Chondrocyte (in vitro differentiated cells): Measurements from ENCODE around the gene GOLGA6C. TPM values are rescaled to one million over a fixed set of nuclear protein-coding genes. Genes with fewer than 3 reads are reported as not detected.
A peak's percentile ranks its signal among the peaks of the same experiment; 100 is the strongest.
"Not testable (repeated sequence)": the region's sequence is repeated elsewhere in the genome, so short reads cannot be mapped to it uniquely, and the experiment has no call there.

ENCODE experiments used
- DNase-seq: peaks from one replicate; pipeline ENCODE4 v3.0.0; 2021; ENCODE audit warnings: mixed read lengths, low spot score
- H3K27ac Mint-ChIP-seq: one replicate; pipeline ENCODE4 v1.8.0; 2021; ENCODE audit warnings: mild to moderate bottlenecking, moderate library complexity, mixed read lengths; ENCODE audit not compliant: unreplicated experiment
- H3K27me3 Mint-ChIP-seq: 2 replicates; pipeline ENCODE4 v1.8.0; 2021; ENCODE audit warnings: low read depth, mixed read lengths
- H3K36me3 Mint-ChIP-seq: 2 replicates; pipeline ENCODE4 v1.8.0; 2021; ENCODE audit warnings: low read depth, mixed read lengths
- H3K4me1 Mint-ChIP-seq: 2 replicates; pipeline ENCODE4 v1.8.0; 2021; ENCODE audit warnings: low read depth, mild to moderate bottlenecking, mixed read lengths
- H3K4me3 Mint-ChIP-seq: one replicate; pipeline ENCODE4 v1.8.0; 2021; ENCODE audit warnings: mild to moderate bottlenecking, moderate library complexity, mixed read lengths; ENCODE audit not compliant: unreplicated experiment
- H3K9me3 Mint-ChIP-seq: 2 replicates; pipeline ENCODE4 v1.8.0; 2021; ENCODE audit warnings: low read depth, mixed read lengths
- CTCF ChIP-seq: fragments of 200-600 bp; sonication (generic); IDR thresholded peaks from 2 replicates; pipeline ENCODE4 v1.5.0; 2021; ENCODE audit warnings: antibody characterized with exemption, mild to moderate bottlenecking, moderate library complexity
- total RNA-seq: library from RNA; stranded (reverse); gene quantifications from 3 replicates; pipeline ENCODE4 v1.2.1, GENCODE V29; 2021

Gene GOLGA6C
- total RNA-seq, 1 donor from 2014 or later = not detected

- Mint-ChIP-seq H3K4me3 (no peak overlapping the region), H3K4me1 (no peaks in the 10 kb centered on the region), H3K27ac (no peak overlapping the region), H3K36me3 (no peaks in the 10 kb centered on the region), H3K9me3 (no peaks in the 10 kb centered on the region), H3K27me3 (peaks cover 21% of the 10 kb centered on the region)
- DNase-seq = peak; percentile 49
- TF ChIP-seq CTCF = no peak
Measured at GRCh38 chr15:75237316-75237982, 20.7 kb upstream of the GOLGA6C start.

- peaks cover 15% of the 10 kb centered on the region for H3K27me3 Mint-ChIP-seq
- H3K36me3 Mint-ChIP-seq = no peaks in the 10 kb centered on the region
- H3K4me3 Mint-ChIP-seq = no peak overlapping the region
- H3K4me1 Mint-ChIP-seq = no peaks in the 10 kb centered on the region
- DNase-seq = no peak
- H3K27ac Mint-ChIP-seq = no peak overlapping the region
- no peak for TF ChIP-seq CTCF
- no peaks in the 10 kb centered on the region for H3K9me3 Mint-ChIP-seq
Measured at GRCh38 chr15:75238150-75238549, 20.0 kb upstream of the GOLGA6C start.

DNA sequence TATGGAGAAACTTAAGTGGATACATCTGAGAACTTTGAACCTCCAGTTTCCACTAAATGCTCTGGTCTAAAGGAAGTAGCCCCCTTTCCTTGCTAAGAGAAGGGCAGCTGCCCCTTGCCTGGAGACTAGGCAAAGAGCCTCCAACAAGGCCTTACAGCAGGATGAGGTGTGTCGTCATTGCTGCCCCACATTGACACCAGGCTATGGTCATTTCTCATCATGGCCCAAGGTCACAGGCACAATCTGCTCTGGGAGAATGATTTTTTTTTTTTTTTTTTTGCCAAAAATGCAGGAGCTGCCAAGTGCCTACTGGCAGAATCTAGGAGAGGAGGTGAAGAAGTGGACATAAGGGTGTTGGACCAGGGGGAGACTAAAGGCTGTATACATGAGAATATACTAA is 12.4 kb upstream of the GOLGA6C start:
- peaks cover 46% of the 10 kb centered on the region for H3K27me3 Mint-ChIP-seq
- not testable (repeated sequence) for H3K4me1 Mint-ChIP-seq, H3K9me3 Mint-ChIP-seq, H3K27ac Mint-ChIP-seq, DNase-seq, H3K4me3 Mint-ChIP-seq, H3K36me3 Mint-ChIP-seq

DNA sequence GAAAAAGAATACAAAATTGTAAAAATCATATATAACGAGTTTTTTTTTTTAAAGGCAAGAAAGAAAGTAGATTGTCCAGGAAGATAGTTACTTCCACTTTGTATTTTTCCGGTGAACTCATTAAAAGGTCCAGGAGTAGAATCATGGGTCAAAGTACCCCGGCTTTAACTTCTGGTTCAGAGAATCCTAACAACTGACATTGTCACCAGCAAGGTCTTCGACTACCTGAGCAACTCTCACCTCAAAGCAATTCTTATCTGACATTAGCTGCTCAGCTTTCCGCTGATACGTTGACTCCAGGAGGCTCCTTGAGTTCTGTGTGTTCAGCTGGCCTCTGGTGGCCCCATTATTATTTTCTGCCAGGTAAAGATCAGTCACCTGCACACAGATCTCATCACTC is 9.1 kb upstream of the GOLGA6C start:
- H3K27ac Mint-ChIP-seq, H3K4me3 Mint-ChIP-seq, H3K9me3 Mint-ChIP-seq, DNase-seq, H3K4me1 Mint-ChIP-seq, H3K36me3 Mint-ChIP-seq: not testable (repeated sequence)
- H3K27me3 Mint-ChIP-seq = peaks cover 56% of the 10 kb centered on the region

- H3K9me3 Mint-ChIP-seq = no peaks in the 10 kb centered on the region
- no peak for TF ChIP-seq CTCF
- no peak for DNase-seq
- no peaks in the 10 kb centered on the region for H3K4me1 Mint-ChIP-seq
- no peak overlapping the region for H3K27ac Mint-ChIP-seq
- peaks cover 56% of the 10 kb centered on the region for H3K27me3 Mint-ChIP-seq
- H3K36me3 Mint-ChIP-seq = no peaks in the 10 kb centered on the region
- H3K4me3 Mint-ChIP-seq = no peak overlapping the region
Measured at GRCh38 chr15:75249726-75250125, 8.4 kb upstream of the GOLGA6C start.

DNA sequence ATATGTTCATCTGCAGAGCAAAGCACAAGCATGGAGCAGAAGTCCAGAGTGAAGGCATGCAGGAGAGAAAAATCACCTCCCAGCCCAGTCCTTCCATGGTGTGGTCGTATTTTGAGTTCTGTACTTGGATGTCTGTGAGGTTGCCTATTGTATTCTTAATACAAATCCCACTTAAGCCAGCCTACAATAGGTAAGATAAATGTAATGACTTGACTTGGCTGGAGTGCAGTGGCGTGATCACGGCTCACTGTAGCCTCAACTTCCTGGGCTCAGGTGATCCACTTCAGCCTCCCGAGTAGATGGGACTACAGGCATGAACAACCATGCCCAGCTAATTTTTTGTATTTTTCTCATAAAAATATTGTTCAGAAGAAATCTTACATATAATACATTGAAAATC is 6.8 kb upstream of the GOLGA6C start:
- not testable (repeated sequence) for H3K27ac Mint-ChIP-seq, H3K9me3 Mint-ChIP-seq, H3K4me3 Mint-ChIP-seq, H3K4me1 Mint-ChIP-seq, DNase-seq, H3K36me3 Mint-ChIP-seq
- peaks cover 49% of the 10 kb centered on the region for H3K27me3 Mint-ChIP-seq

DNA sequence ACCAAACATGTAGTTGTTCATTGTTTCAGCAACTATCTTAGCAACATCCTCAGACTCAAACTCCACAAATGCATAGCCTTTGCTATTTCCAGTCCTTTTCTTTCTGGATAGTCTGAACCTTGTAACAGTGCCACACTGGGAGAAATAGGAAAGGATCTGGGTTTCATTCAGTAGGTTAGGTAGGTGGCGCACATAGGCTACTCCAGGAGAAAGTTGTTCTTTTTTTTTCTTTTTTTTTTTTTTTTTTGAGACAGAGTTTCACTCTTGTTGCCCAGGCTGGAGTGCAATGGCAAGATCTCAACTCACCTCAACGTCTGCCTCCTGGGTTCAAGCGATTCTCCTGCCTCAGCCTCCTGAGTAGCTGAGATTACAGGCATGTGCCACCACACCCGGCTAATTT is 5.8 kb upstream of the GOLGA6C start:
- peaks cover 43% of the 10 kb centered on the region for H3K27me3 Mint-ChIP-seq
- not testable (repeated sequence) for H3K9me3 Mint-ChIP-seq, H3K36me3 Mint-ChIP-seq, H3K4me3 Mint-ChIP-seq, H3K4me1 Mint-ChIP-seq, DNase-seq, H3K27ac Mint-ChIP-seq
- peak; percentile 34 for TF ChIP-seq CTCF

DNA sequence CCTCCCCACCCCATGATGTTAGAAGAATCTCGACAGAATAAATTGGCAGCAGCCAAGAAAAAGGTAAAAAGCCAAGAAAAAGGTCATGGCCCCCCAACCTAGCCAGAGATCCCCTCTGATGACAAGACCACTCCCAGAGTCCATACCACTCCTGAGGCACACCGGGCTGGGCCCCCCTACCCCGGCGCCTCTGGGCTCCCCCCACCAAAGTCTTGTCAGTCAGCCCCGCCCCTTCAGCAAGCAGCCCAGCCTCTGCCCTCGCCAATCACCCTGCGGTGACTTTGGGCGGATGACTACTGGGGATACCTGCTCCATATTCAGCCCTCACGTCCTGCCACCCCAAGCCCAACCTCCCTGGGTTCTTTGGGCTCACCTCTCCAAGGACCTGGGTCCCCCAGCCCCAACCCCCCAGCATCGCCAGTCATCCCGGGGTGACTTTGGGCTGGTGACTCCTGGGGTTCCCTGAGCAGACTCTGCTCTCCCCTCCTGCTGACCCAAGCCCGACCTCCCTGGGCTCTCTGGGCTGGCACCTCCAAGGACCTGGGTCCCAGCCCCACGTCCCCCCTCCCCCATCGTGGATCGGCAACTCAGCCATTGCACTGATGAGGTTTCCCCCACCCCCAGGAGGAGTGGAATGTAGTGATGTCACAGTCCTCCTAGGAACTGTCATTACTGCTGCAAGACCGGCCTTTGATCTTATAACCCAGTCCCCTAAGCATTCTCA is 648 bp downstream of the GOLGA6C start:
- not testable (repeated sequence) for H3K27me3 Mint-ChIP-seq, H3K27ac Mint-ChIP-seq, H3K4me3 Mint-ChIP-seq, H3K9me3 Mint-ChIP-seq, DNase-seq, H3K4me1 Mint-ChIP-seq, H3K36me3 Mint-ChIP-seq

- H3K27ac Mint-ChIP-seq, H3K9me3 Mint-ChIP-seq, H3K4me3 Mint-ChIP-seq: not testable (repeated sequence)
Measured at GRCh38 chr15:75259873-75260272, 1.7 kb downstream of the GOLGA6C start.

More at GRCh38 chr15:75259873-75260272, 1.7 kb downstream of the GOLGA6C start:
- not testable (repeated sequence) for H3K36me3 Mint-ChIP-seq, DNase-seq, H3K27me3 Mint-ChIP-seq, H3K4me1 Mint-ChIP-seq
